ENCODE results near the gene DAZAP1.

The DAZAP1 gene

DNA sequence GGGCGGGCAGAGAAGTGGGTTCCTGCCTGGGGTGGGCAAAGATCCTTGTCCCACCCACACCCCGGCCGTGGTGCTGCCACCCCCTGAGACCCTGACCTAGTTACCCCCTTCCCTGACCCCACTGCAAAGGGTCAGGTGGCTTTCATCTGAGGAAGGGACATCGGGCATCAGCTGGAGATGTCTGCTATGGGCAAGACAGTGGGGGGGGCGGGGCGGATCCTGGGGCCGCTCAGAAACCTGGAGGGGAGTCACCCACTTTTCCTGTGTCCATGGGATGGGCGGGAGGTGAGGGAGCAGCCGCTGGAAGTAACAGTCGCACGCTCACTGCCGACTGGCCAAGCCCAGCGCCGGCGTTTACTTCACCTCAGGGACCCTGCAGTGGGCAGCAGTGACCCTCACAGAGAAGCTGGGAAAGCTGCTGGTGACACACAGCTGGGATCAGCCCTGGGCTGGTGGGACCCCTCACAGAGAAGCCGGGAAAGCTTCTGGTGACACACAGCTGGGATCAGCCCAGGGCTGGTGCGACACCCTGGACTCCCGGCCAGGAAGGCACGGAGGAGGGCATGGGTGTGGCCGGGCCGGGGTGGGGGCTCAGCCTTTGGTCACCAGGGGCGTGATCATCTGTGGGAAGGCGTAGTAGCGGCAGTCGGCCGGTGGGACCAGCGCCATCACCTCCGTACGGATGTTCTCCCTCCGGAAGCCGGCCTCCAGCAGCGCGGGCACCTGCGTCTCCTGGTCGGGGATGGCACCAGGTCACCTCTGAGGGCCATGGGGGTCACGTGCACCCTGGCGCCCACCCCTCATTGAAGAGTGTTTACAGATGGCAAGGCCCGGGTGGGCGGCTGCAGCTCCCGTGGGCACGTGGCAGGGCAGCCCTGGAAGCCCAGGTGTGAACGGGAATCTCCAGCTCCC lies 10.4 kb upstream of the DAZAP1 start:
- Histone ChIP-seq H3K9ac (ENCODE audit: low read depth, low read length, poor library complexity) (no peak overlapping the region), H3K27me3 (ENCODE audit: control insufficient read depth in 3 of 3, insufficient read depth in 3 of 3, low read depth in 1 of 3, low read length in 3 of 3) (no peaks in the 10 kb centered on the region), H3K4me1 (ENCODE audit: control insufficient read depth in 2 of 2, insufficient read depth in 1 of 2, low read depth in 1 of 2, low read length in 2 of 2) (peaks cover 0 to 6% of the 10 kb centered on the region in 2 donors), H3K9me3 (replicated peaks in 1 of 2; ENCODE audit: control insufficient read depth in 2 of 2, insufficient read depth in 1 of 2, low read depth in 1 of 2, low read length in 2 of 2) (no peaks in the 10 kb centered on the region), H3K79me1 (ENCODE audit: low read depth, low read length) (peaks cover 19% of the 10 kb centered on the region), H3K4me3 (ENCODE audit: low read length in 2 of 2) (no peak overlapping the region), H2BK15ac (ENCODE audit: low read length) (no peak overlapping the region), H2AFZ (ENCODE audit: low read length) (no peak overlapping the region), H2BK120ac (ENCODE audit: low read depth, low read length) (no peak overlapping the region), H4K91ac (ENCODE audit: low read depth, low read length, poor library complexity) (no peak overlapping the region), H2AK5ac (ENCODE audit: low read depth, low read length) (peak overlapping the region; percentile 70), H3K23ac (ENCODE audit: low read depth, low read length, poor library complexity) (peak overlapping the region; percentile 65), H3K36me3 (replicated peaks in 1 of 2; ENCODE audit: control insufficient read depth in 2 of 2, insufficient read depth in 2 of 2, low read length in 2 of 2) (peaks cover 8 to 30% of the 10 kb centered on the region in 2 donors), H2BK5ac (ENCODE audit: low read length) (no peak overlapping the region), H3K27ac (replicated peaks; ENCODE audit: low read length) (no peak overlapping the region), H3K18ac (ENCODE audit: low read length) (peak overlapping the region; percentile 76), H3K4ac (ENCODE audit: low read length) (no peak overlapping the region), H3K4me2 (ENCODE audit: insufficient read depth, low read length, poor library complexity, severe bottlenecking) (no peak overlapping the region), H2BK12ac (ENCODE audit: low read length) (no peak overlapping the region), H3K14ac (ENCODE audit: low read length) (no peak overlapping the region), H4K8ac (ENCODE audit: low read depth, low read length) (no peak overlapping the region)
- no CpG with 5 or more reads among the region's 42 CpGs for WGBS, 2 donors (ENCODE audit: extremely low coverage in 2 of 2, insufficient read length in 2 of 2, insufficient replicate concordance in 1 of 2)
- DNase-seq (ENCODE audit: low spot score), result no peak

DNA sequence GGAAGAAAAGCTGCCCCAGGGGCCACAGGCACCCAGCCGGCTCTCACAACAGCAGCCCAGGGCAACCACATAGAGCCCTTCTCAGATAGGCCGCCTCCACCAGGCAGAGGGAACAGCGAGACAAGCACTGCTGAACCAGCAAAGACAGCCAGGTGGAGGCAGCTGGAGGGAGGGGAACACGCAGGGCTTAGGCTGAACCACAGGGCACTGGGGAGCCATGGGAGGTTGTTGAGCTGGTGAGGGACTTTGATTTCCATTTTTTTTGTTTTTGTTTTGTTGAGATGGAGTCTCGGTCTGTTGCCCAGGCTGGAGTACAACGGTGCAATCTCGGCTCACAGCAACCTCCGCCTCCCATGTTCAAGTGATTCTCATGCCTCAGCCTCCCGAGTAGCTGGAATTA lies 9.5 kb upstream of the DAZAP1 start:
- no peak overlapping the region for H3K4ac ChIP-seq (ENCODE audit: low read length)
- no peak for DNase-seq (ENCODE audit: low spot score)
- no peak overlapping the region for H3K9ac ChIP-seq (ENCODE audit: low read depth, low read length, poor library complexity)
- no peak overlapping the region for H2BK12ac ChIP-seq (ENCODE audit: low read length)
- WGBS, 2 donors (ENCODE audit: extremely low coverage in 2 of 2, insufficient read length in 2 of 2, insufficient replicate concordance in 1 of 2), result no CpG with 5 or more reads among the region's 9 CpGs
- H3K23ac ChIP-seq (ENCODE audit: low read depth, low read length, poor library complexity), result no peak overlapping the region
- H3K4me1 ChIP-seq (ENCODE audit: control insufficient read depth in 2 of 2, insufficient read depth in 1 of 2, low read depth in 1 of 2, low read length in 2 of 2), result peaks cover 3 to 6% of the 10 kb centered on the region in 2 donors
- H2BK5ac ChIP-seq (ENCODE audit: low read length), result no peak overlapping the region
- no peak overlapping the region for H4K8ac ChIP-seq (ENCODE audit: low read depth, low read length)
- H2AFZ ChIP-seq (ENCODE audit: low read length), result no peak overlapping the region
- H3K14ac ChIP-seq (ENCODE audit: low read length), result no peak overlapping the region
- H4K91ac ChIP-seq (ENCODE audit: low read depth, low read length, poor library complexity), result no peak overlapping the region
- no peak overlapping the region for H2AK5ac ChIP-seq (ENCODE audit: low read depth, low read length)
- no peaks in the 10 kb centered on the region for H3K9me3 ChIP-seq (replicated peaks in 1 of 2; ENCODE audit: control insufficient read depth in 2 of 2, insufficient read depth in 1 of 2, low read depth in 1 of 2, low read length in 2 of 2)
- no peak overlapping the region for H2BK120ac ChIP-seq (ENCODE audit: low read depth, low read length)
- H3K79me1 ChIP-seq (ENCODE audit: low read depth, low read length), result peaks cover 22% of the 10 kb centered on the region
- no peak overlapping the region for H3K18ac ChIP-seq (ENCODE audit: low read length)
- no peak overlapping the region for H3K27ac ChIP-seq (replicated peaks; ENCODE audit: low read length)
- no peak overlapping the region for H3K4me3 ChIP-seq (ENCODE audit: low read length in 2 of 2)
- no peak overlapping the region for H3K4me2 ChIP-seq (ENCODE audit: insufficient read depth, low read length, poor library complexity, severe bottlenecking)
- peaks cover 4 to 22% of the 10 kb centered on the region in 2 donors for H3K36me3 ChIP-seq (replicated peaks in 1 of 2; ENCODE audit: control insufficient read depth in 2 of 2, insufficient read depth in 2 of 2, low read length in 2 of 2)
- no peaks in the 10 kb centered on the region for H3K27me3 ChIP-seq (ENCODE audit: control insufficient read depth in 3 of 3, insufficient read depth in 3 of 3, low read depth in 1 of 3, low read length in 3 of 3)
- H2BK15ac ChIP-seq (ENCODE audit: low read length), result no peak overlapping the region

DNA sequence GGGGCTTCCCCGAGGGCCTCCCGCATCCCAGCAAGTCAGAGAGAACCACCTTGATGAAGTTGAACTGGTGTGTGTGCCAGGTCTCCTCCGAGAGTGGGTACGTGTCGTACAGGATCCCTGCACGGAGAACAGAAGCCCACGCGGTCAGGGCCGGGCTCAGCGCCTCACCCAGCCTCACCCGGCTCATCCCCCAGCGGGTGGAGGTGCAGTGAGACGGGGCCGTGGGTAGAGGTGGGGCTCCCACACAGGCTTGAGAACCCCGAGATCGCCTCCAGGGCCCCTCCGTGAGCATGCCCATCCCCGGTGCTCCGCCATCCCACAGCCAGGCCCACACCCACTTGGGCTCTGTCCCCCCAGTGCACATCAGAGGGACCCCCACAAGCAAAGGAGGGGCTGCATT lies 8.3 kb upstream of the DAZAP1 start:
- H3K27ac ChIP-seq (replicated peaks; ENCODE audit: low read length), result no peak overlapping the region

GRCh38 chr19:1399745-1400144 lies 7.6 kb upstream of the DAZAP1 start:
- Histone ChIP-seq H3K79me1 (ENCODE audit: low read depth, low read length) (peaks cover 22% of the 10 kb centered on the region), H4K8ac (ENCODE audit: low read depth, low read length) (no peak overlapping the region)
- WGBS, 2 donors (ENCODE audit: extremely low coverage in 2 of 2, insufficient read length in 2 of 2, insufficient replicate concordance in 1 of 2), result no CpG with 5 or more reads among the region's 15 CpGs

More for the DNA sequence above, 8.3 kb upstream of the DAZAP1 start:
- Histone ChIP-seq H2BK120ac (ENCODE audit: low read depth, low read length) (no peak overlapping the region), H3K4ac (ENCODE audit: low read length) (no peak overlapping the region), H2AFZ (ENCODE audit: low read length) (no peak overlapping the region), H4K91ac (ENCODE audit: low read depth, low read length, poor library complexity) (no peak overlapping the region), H4K8ac (ENCODE audit: low read depth, low read length) (no peak overlapping the region), H3K27me3 (ENCODE audit: control insufficient read depth in 3 of 3, insufficient read depth in 3 of 3, low read depth in 1 of 3, low read length in 3 of 3) (no peaks in the 10 kb centered on the region), H2BK5ac (ENCODE audit: low read length) (no peak overlapping the region), H2BK12ac (ENCODE audit: low read length) (peak overlapping the region; percentile 22), H3K36me3 (replicated peaks in 1 of 2; ENCODE audit: control insufficient read depth in 2 of 2, insufficient read depth in 2 of 2, low read length in 2 of 2) (peaks cover 4 to 17% of the 10 kb centered on the region in 2 donors), H3K9me3 (replicated peaks in 1 of 2; ENCODE audit: control insufficient read depth in 2 of 2, insufficient read depth in 1 of 2, low read depth in 1 of 2, low read length in 2 of 2) (no peaks in the 10 kb centered on the region), H2AK5ac (ENCODE audit: low read depth, low read length) (peak overlapping the region; percentile 46), H3K9ac (ENCODE audit: low read depth, low read length, poor library complexity) (no peak overlapping the region), H3K79me1 (ENCODE audit: low read depth, low read length) (peaks cover 22% of the 10 kb centered on the region), H3K18ac (ENCODE audit: low read length) (no peak overlapping the region), H3K4me2 (ENCODE audit: insufficient read depth, low read length, poor library complexity, severe bottlenecking) (no peak overlapping the region), H3K23ac (ENCODE audit: low read depth, low read length, poor library complexity) (peak overlapping the region; percentile 55), H3K4me3 (ENCODE audit: low read length in 2 of 2) (no peak overlapping the region), H3K14ac (ENCODE audit: low read length) (no peak overlapping the region), H2BK15ac (ENCODE audit: low read length) (no peak overlapping the region), H3K4me1 (ENCODE audit: control insufficient read depth in 2 of 2, insufficient read depth in 1 of 2, low read depth in 1 of 2, low read length in 2 of 2) (peaks cover 4 to 6% of the 10 kb centered on the region in 2 donors)
- no CpG with 5 or more reads among the region's 19 CpGs for WGBS, 2 donors (ENCODE audit: extremely low coverage in 2 of 2, insufficient read length in 2 of 2, insufficient replicate concordance in 1 of 2)
- no peak for DNase-seq (ENCODE audit: low spot score)

More at GRCh38 chr19:1399745-1400144, 7.6 kb upstream of the DAZAP1 start:
- H2AK5ac ChIP-seq (ENCODE audit: low read depth, low read length), result no peak overlapping the region
- H4K91ac ChIP-seq (ENCODE audit: low read depth, low read length, poor library complexity), result no peak overlapping the region
- H2BK15ac ChIP-seq (ENCODE audit: low read length), result no peak overlapping the region
- H3K4me3 ChIP-seq (ENCODE audit: low read length in 2 of 2), result no peak overlapping the region
- no peak overlapping the region for H3K18ac ChIP-seq (ENCODE audit: low read length)
- no peak overlapping the region for H3K27ac ChIP-seq (replicated peaks; ENCODE audit: low read length)
- no peak overlapping the region for H3K9ac ChIP-seq (ENCODE audit: low read depth, low read length, poor library complexity)
- peaks cover 4 to 17% of the 10 kb centered on the region in 2 donors for H3K36me3 ChIP-seq (replicated peaks in 1 of 2; ENCODE audit: control insufficient read depth in 2 of 2, insufficient read depth in 2 of 2, low read length in 2 of 2)
- H3K4me1 ChIP-seq (ENCODE audit: control insufficient read depth in 2 of 2, insufficient read depth in 1 of 2, low read depth in 1 of 2, low read length in 2 of 2), result peaks cover 3 to 4% of the 10 kb centered on the region in 2 donors
- H3K23ac ChIP-seq (ENCODE audit: low read depth, low read length, poor library complexity), result no peak overlapping the region
- H3K14ac ChIP-seq (ENCODE audit: low read length), result no peak overlapping the region
- no peak overlapping the region for H3K4ac ChIP-seq (ENCODE audit: low read length)
- H2AFZ ChIP-seq (ENCODE audit: low read length), result no peak overlapping the region
- H2BK5ac ChIP-seq (ENCODE audit: low read length), result no peak overlapping the region
- H3K27me3 ChIP-seq (ENCODE audit: control insufficient read depth in 3 of 3, insufficient read depth in 3 of 3, low read depth in 1 of 3, low read length in 3 of 3), result no peaks in the 10 kb centered on the region
- no peak overlapping the region for H3K4me2 ChIP-seq (ENCODE audit: insufficient read depth, low read length, poor library complexity, severe bottlenecking)
- H3K9me3 ChIP-seq (replicated peaks in 1 of 2; ENCODE audit: control insufficient read depth in 2 of 2, insufficient read depth in 1 of 2, low read depth in 1 of 2, low read length in 2 of 2), result no peaks in the 10 kb centered on the region
- DNase-seq (ENCODE audit: low spot score), result no peak
- no peak overlapping the region for H2BK120ac ChIP-seq (ENCODE audit: low read depth, low read length)
- H2BK12ac ChIP-seq (ENCODE audit: low read length), result no peak overlapping the region
